ENCODE results near the gene FADS6. TPM values are rescaled to one million over a fixed set of nuclear protein-coding genes. Genes with fewer than 3 reads are reported as not detected.

FADS6 gene
- total and polyA plus RNA-seq, 2 of the 13 experiments (the other 11 are each of a cell fraction or from before 2014, with no cell fraction given) = 0.11 TPM

GRCh38 chr17:74873037-74873873 is 20.2 kb downstream of the FADS6 start (continued):
- no peak for TF ChIP-seq ATF6 (CRISPR knock-in tag; conservative IDR thresholded peaks at IDR 0.05)
- peak; percentile 98 for TF ChIP-seq NFYC (CRISPR knock-in tag; IDR thresholded peaks at IDR 0.05)
- peak; percentile 52 for TF ChIP-seq SPEN (CRISPR knock-in tag; IDR thresholded peaks at IDR 0.05; ENCODE audit: low read depth)
- peak; percentile 51; the same call in 1 of the 2 replicates for TF ChIP-seq RFXAP (CRISPR knock-in tag; IDR thresholded peaks at IDR 0.05; ENCODE audit: borderline replicate concordance)
- no peak for TF ChIP-seq HOXA7 (CRISPR knock-in tag; IDR thresholded peaks at IDR 0.05)
- TF ChIP-seq ZNF543 (CRISPR knock-in tag; IDR thresholded peaks at IDR 0.05) = no peak
- no peak for TF ChIP-seq SMAD1 (CRISPR knock-in tag; IDR thresholded peaks at IDR 0.05; ENCODE audit: borderline replicate concordance, low read depth)
- no peak for TF ChIP-seq TRIM24 (CRISPR knock-in tag; IDR thresholded peaks at IDR 0.05)
- peak; percentile 38; the same call in 1 of the 2 replicates for TF ChIP-seq ZNF552 (CRISPR knock-in tag; IDR thresholded peaks at IDR 0.05; ENCODE audit: borderline replicate concordance)
- TF ChIP-seq ATF2 (CRISPR knock-in tag; IDR thresholded peaks at IDR 0.05) = peak; percentile 33
- peak; percentile 84; the same call in 2 of the 3 replicates for TF ChIP-seq MXI1 (IDR thresholded peaks at IDR 0.05; ENCODE audit: borderline replicate concordance, low read depth, low read length)
- TF ChIP-seq ZNF282 (IDR thresholded peaks at IDR 0.05; ENCODE audit: partially characterized antibody) = no peak
- peak; percentile 28 for TF ChIP-seq PATZ1 (CRISPR knock-in tag; IDR thresholded peaks at IDR 0.05)
- TF ChIP-seq MYNN (CRISPR knock-in tag; IDR thresholded peaks at IDR 0.05; ENCODE audit: low read depth) = no peak
- no peak for TF ChIP-seq ARID2 (CRISPR knock-in tag; IDR thresholded peaks at IDR 0.05; ENCODE audit: borderline replicate concordance)
- TF ChIP-seq ETV5 (CRISPR knock-in tag; IDR thresholded peaks at IDR 0.05; ENCODE audit: borderline replicate concordance) = peak; percentile 79
- TF ChIP-seq RNF219 (CRISPR knock-in tag; IDR thresholded peaks at IDR 0.05) = no peak
- 0 out of 2 replicates have a peak, but pooled peaks have one; percentile 6 for TF ChIP-seq ZNF652 (CRISPR knock-in tag; IDR thresholded peaks at IDR 0.05; ENCODE audit: borderline replicate concordance, low read depth)
- TF ChIP-seq MED13 (CRISPR knock-in tag; IDR thresholded peaks at IDR 0.05) = no peak
- TF ChIP-seq CSRNP1 (CRISPR knock-in tag; IDR thresholded peaks at IDR 0.05) = peak; percentile 40; the same call in 1 of the 2 replicates
